Left ventricle myocardium inferior (tissue), 1 donor: ENCODE results near the gene SLC35F1. TPM values are rescaled to one million over a fixed set of nuclear protein-coding genes. Genes with fewer than 3 reads are reported as not detected.

Source experiments
- DNase-seq: peaks from one replicate; pipeline ENCODE4 v3.0.0-alpha.2; 2020
- H3K27ac ChIP-seq: fragments of 200-600 bp; replicated peaks from 2 replicates; pipeline ENCODE4 v1.8.0; 2021
- H3K27me3 ChIP-seq: fragments of 200-600 bp; 2 replicates; pipeline ENCODE4 v1.8.0; 2021; ENCODE audit warnings: low read depth
- H3K36me3 ChIP-seq: fragments of 200-600 bp; 2 replicates; pipeline ENCODE4 v1.8.0; 2021
- H3K4me1 ChIP-seq: fragments of 200-600 bp; 2 replicates; pipeline ENCODE4 v1.8.0; 2021
- H3K4me3 ChIP-seq: fragments of 200-600 bp; 2 replicates; pipeline ENCODE4 v1.8.0; 2021; ENCODE audit warnings: mild to moderate bottlenecking, moderate library complexity
- H3K9me3 ChIP-seq: fragments of 200-600 bp; replicated peaks from 2 replicates; pipeline ENCODE4 v1.8.0; 2021
- intact Hi-C: fragments of 100-400 bp; cut with micrococcal nuclease; formaldehyde crosslinking; loops from one replicate; pipeline ENCODE4 v1.11.0; 2022
- total RNA-seq: library from RNA; stranded (reverse); fragmentation: NEBNext Ultra II Directional; extraction: Animal tissue kit (Norgen Biotek cat#: 25700); gene quantifications from one replicate; pipeline ENCODE4 v1.2.1, GENCODE V29; 2021
- TF ChIP-seq, protein P1 (sequence below): fragments of 200-600 bp; IDR thresholded peaks from 2 replicates; pipeline ENCODE4 v1.8.0; 2021; ENCODE audit warnings: antibody characterized with exemption, mild to moderate bottlenecking, borderline replicate concordance
- donor health status: DM: no; HTN: yes; CAD: no; lungs with severe emphysema.

The SLC35F1 gene
- total RNA-seq, 1 donor from 2014 or later, result 6.4 TPM

- H3K36me3 ChIP-seq, result no peaks in the 10 kb centered on the region
- H3K9me3 ChIP-seq, result no peaks in the 10 kb centered on the region
- intact Hi-C loops, result loop anchor here (5.0 kb wide), 1 partner anchor 275 kb away; no protein-coding TSS in a partner anchor
- H3K27me3 ChIP-seq, result no peaks in the 10 kb centered on the region
- no peak for DNase-seq
- H3K4me1 ChIP-seq, result no peaks in the 10 kb centered on the region
- H3K27ac ChIP-seq, result no peak overlapping the region
- no peak overlapping the region for H3K4me3 ChIP-seq
- TF ChIP-seq, protein P1, sequence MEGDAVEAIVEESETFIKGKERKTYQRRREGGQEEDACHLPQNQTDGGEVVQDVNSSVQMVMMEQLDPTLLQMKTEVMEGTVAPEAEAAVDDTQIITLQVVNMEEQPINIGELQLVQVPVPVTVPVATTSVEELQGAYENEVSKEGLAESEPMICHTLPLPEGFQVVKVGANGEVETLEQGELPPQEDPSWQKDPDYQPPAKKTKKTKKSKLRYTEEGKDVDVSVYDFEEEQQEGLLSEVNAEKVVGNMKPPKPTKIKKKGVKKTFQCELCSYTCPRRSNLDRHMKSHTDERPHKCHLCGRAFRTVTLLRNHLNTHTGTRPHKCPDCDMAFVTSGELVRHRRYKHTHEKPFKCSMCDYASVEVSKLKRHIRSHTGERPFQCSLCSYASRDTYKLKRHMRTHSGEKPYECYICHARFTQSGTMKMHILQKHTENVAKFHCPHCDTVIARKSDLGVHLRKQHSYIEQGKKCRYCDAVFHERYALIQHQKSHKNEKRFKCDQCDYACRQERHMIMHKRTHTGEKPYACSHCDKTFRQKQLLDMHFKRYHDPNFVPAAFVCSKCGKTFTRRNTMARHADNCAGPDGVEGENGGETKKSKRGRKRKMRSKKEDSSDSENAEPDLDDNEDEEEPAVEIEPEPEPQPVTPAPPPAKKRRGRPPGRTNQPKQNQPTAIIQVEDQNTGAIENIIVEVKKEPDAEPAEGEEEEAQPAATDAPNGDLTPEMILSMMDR, result no peak
Measured at GRCh38 chr6:118252474-118252873, 345.4 kb downstream of the SLC35F1 start.

DNA sequence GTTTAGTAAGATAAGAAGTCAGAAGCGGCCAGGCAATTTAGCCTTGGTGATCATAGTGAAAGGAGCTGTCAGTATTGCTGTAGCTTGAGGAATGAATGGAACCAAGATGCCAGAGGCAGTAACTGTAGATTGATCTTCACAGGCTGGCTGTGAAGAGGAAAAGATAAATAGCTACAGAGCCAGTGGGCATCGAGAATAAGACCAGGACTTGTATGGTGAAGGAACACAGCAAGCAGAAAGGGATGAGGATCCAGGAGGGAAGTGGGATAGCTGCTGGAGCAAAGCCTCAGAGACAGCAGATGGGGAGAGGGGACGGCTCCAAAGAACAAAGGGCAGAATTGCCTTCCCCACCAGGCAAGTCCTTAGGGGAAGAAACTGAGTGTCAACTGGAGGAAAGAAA is 346.7 kb downstream of the SLC35F1 start:
- no peak for DNase-seq
- Histone ChIP-seq H3K4me3 (no peak overlapping the region), H3K36me3 (no peaks in the 10 kb centered on the region), H3K27ac (no peak overlapping the region), H3K4me1 (no peaks in the 10 kb centered on the region), H3K27me3 (no peaks in the 10 kb centered on the region), H3K9me3 (no peaks in the 10 kb centered on the region)
- TF ChIP-seq, protein P1, result no peak
- intact Hi-C loops, result loop anchor here (5.0 kb wide), 1 partner anchor 276 kb away; no protein-coding TSS in a partner anchor

DNA sequence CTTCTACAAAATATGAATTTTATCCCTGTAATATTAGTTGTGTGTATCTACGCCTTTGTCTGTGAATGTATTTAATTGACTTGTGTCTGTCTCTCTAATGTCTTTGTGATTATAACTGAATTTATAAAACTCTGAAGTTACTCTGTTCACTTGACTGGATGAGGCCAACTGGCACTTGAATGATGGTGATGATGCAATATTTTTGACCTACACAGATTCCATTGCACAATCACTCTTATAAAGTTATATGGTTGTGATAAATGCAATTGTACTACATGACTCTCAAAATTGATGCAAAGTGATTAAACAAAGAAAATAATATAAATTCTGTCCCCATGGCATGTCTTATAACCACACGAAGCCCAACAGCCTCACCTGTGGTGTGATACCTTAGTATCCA is 353.8 kb downstream of the SLC35F1 start:
- Histone ChIP-seq H3K27ac (no peak overlapping the region), H3K9me3 (peaks cover 4% of the 10 kb centered on the region)

GRCh38 chr6:118263921-118264486 is 356.9 kb downstream of the SLC35F1 start:
- Histone ChIP-seq H3K36me3 (no peaks in the 10 kb centered on the region), H3K27ac (no peak overlapping the region), H3K4me3 (no peak overlapping the region), H3K9me3 (peaks cover 4% of the 10 kb centered on the region), H3K4me1 (no peaks in the 10 kb centered on the region), H3K27me3 (no peaks in the 10 kb centered on the region)
- TF ChIP-seq, protein P1, result peak; percentile 66
- no peak for DNase-seq
- intact Hi-C loops, result no loop called here

More for the DNA sequence above, 353.8 kb downstream of the SLC35F1 start:
- Histone ChIP-seq H3K36me3 (no peaks in the 10 kb centered on the region), H3K4me3 (no peak overlapping the region), H3K27me3 (no peaks in the 10 kb centered on the region), H3K4me1 (no peaks in the 10 kb centered on the region)
- TF ChIP-seq, protein P1, result no peak
- intact Hi-C loops, result no loop called here
- no peak for DNase-seq

DNA sequence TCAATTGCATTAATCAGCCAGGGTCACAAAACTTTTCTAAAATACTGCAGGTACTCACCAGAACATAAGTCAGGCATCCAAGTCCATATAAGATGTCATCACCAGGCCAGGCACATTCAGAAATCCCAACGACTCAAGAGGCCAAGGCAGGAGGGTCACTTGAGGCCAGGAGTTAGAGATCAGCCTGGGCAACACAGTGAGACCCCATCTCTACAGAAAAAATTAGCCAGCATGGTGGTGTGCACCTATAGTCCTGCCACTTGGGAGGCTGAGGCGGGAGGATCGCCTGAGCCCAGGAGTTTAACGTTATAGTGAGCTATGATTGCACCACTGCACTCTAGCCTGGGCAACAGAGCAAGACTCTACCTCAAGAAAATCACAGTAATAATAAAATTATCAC is 362.6 kb downstream of the SLC35F1 start:
- TF ChIP-seq, protein P1, result no peak
- no peaks in the 10 kb centered on the region for H3K27me3 ChIP-seq
- peaks cover 4% of the 10 kb centered on the region for H3K9me3 ChIP-seq
- DNase-seq, result no peak
- intact Hi-C loops, result no loop called here
- H3K4me1 ChIP-seq, result no peaks in the 10 kb centered on the region
- H3K4me3 ChIP-seq, result no peak overlapping the region
- no peak overlapping the region for H3K27ac ChIP-seq
- no peaks in the 10 kb centered on the region for H3K36me3 ChIP-seq

GRCh38 chr6:118277631-118278030 is 370.6 kb downstream of the SLC35F1 start:
- intact Hi-C loops, result no loop called here
- no peak overlapping the region for H3K27ac ChIP-seq
- DNase-seq, result no peak
- H3K36me3 ChIP-seq, result no peaks in the 10 kb centered on the region
- no peaks in the 10 kb centered on the region for H3K27me3 ChIP-seq
- no peaks in the 10 kb centered on the region for H3K4me1 ChIP-seq
- TF ChIP-seq, protein P1, result no peak
- no peaks in the 10 kb centered on the region for H3K9me3 ChIP-seq
- H3K4me3 ChIP-seq, result no peak overlapping the region
